Measurements from ENCODE around the gene ATG9A. TPM values are rescaled to one million over a fixed set of nuclear protein-coding genes. Genes with fewer than 3 reads are reported as not detected.
A peak's percentile ranks its signal among the peaks of the same experiment; 100 is the strongest.

The ATG9A gene
- total RNA-seq, 1 experiment from 2014 or later: 27.1 TPM

DNA sequence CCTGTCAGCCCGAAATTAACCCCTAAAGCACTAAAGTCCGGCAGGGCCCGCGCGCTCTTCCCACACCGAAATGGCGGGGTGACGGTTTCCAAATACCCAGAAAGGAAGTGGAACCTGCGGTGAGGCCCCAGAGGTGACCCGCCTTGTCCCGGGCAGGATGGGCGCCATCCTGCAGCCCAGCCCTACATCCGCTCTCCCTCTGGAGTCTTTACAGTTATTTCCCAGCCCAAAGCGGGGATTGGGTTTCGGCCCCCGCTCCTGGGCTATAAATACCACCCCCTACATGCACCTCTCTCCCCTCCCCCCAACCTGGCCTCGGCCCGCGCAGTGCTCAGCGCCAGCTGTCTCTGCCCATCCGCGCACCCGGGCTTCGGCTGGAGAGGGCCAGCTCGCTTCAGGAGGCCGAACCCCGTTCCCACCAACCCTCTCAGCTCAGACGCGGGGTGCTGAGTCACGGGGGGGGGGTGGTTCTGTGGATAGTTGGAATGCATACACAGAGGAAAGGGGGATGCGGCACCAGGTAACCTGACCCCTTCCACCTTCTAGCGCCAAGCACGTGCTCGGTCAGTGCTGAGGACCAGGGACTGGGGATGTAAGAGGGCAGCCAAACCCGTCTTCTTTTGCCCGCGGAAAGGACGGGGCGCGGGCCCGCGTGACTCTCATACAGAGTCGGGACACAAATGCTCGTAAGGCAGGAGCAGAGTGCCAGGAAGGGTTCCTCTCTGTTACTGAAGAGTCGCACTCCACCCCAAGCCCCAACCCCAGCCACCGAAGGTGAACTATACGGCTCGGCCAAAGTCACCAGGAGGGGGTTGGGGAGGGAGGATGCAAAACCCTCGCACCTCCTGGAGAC is 23.7 kb upstream of the ATG9A start, which contains the start of gene TUBA4B:
Gene TUBA4B (plus strand): TSS at position 344 of the 853 bp plus-strand sequence. CDS start 165 bp downstream, at position 509.
- DNase-seq (ENCODE audit: low read depth): peak; percentile 81

DNA sequence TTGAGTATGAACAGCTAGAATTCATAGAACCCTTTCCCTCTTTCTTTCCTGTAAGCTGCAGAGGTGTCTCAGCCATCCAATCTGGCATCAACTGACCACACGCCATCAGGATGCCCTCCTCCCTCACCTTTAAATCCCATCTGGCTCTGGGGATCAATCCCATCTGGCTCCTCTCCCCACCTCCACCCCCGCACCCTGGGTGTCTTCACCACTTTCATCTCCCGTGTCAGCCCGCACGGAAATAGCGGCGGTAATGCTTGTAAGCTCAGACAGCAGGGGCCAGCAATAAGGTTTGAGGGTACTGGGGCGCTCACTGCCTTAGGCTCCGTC is 23.1 kb upstream of the ATG9A start:
- DNase-seq (ENCODE audit: low read depth): no peak

DNA sequence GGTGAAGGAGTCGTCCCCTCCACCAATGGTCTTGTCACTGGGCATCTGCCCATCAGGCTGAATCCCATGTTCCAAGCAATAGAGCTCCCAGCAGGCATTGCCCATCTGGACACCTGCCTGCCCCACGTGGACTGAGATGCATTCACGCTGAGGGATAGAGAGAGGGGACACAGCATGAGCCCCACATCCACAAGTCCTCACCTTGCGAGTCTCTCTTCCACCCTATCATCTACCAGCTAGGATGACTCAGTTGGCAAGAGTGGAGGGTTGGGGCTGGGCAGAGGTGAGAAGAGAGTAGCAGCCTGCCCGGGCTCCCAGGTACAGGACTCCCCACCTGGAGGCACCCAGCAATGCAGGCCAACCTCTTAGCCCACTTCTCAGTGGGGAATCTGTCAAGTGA is 22.6 kb upstream of the ATG9A start:
- DNase-seq (ENCODE audit: low read depth): peak; percentile 28

- peak; percentile 35 for DNase-seq (ENCODE audit: low read depth)
Observed at GRCh38 chr2:219251656-219252055, 22.2 kb upstream of the ATG9A start.

DNA sequence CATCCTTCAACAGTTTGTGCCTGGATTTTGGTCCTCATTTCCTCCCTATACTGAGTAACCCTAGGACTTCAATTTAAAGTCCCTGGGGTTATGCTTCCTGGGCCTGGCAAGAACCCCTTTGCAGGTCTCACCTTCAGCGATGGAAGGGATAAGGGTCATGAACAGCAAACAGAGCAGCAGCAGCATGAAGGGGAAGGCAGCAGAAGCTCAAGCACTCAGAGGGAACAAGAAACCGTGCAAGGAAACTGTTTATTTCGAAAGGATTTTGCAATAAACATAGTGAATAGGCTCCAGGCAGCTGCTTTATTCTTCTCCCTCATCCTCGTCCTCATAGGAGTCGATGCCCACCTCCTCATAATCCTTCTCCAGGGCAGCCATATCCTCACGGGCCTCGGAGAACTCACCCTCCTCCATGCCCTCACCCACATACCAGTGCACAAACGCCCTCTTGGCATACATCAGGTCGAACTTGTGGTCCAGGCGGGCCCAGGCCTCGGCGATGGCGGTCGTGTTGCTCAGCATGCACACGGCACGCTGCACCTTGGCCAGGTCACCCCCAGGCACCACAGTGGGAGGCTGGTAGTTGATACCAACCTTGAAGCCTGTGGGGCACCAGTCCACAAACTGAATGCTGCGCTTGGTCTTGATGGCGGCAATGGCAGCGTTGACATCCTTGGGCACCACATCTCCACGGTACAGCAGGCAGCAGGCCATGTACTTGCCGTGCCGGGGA is 20.8 kb upstream of the ATG9A start:
- no peak for DNase-seq (ENCODE audit: low read depth)

DNA sequence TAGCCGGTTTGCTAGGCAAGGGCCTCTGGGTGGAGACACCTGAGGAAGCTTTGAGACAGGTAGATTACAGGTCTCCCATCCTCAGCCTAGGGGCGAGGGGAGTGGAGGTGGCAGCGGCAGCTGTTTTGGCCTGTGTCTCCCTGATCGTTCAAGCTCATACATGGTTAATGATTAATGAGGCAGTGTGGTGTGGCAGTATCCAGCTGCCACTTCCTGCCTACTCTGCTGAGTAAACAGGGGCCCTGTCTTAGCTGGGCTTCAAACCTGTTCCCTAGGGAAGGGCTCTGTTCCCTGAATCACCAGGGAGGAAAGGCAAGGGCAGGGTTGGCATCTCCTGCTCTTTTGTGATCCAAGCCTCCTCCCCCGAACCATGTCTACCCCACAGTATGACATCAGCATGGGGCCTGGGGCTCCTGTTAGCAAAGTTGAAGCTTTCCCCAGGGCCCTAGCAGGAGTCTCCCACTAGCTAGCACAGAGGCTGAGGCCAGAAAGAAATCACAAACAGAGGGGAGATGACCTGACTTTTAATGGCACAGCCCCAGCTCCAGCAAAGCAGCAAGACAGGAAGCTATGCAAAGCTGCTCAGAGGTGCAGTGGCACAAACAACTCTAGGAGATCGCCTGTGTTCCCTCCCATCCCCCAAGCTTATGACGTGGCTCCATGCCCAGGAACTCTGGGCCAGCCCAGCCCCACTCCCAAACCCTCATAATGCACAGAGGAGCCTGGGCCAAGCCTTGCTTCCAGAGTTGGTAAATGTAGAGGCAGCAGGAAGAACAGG is 20.0 kb upstream of the ATG9A start:
- peak; percentile 89 for DNase-seq (ENCODE audit: low read depth)

- DNase-seq (ENCODE audit: low read depth): no peak
Observed at GRCh38 chr2:219248845-219249202, 19.4 kb upstream of the ATG9A start.

DNA sequence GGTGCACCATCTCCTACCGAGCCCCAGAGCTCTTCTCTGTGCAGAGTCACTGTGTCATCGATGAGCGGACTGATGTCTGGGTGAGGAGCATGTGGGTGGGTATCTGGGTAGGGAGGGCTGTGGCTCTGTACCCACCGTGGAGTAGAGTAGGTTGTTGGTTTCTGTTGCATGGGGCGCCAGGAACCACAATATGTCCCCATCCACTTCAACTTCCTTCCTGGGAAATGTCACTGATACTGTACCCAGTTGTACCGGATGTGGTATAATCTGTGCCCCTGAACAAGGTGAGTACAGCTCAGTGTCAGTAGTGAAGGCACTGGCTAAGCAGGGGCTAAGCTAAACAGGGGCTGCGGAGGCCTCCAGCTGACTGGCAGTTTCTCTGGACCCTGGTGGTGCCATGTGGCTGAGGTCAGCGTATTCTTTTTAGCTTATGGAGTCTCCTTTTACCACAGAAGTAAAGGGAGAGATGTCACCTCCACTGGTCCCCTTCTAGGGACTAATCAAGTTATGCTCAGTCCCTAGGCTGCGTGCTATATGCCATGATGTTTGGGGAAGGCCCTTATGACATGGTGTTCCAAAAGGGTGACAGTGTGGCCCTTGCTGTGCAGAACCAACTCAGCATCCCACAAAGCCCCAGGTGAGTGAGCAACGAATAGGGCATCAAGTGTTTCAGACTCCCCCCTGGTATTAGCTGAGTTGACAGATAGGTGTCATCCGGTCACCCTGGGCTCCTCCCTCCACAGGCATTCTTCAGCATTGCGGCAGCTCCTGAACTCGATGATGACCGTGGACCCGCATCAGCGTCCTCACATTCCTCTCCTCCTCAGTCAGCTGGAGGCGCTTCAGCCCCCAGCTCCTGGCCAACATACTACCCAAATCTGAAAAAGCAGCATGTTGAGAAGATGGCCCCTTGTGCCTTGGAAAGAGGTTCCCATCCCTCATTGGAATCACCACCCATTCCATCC is 18.5 kb upstream of the ATG9A start:
- DNase-seq (ENCODE audit: low read depth): no peak

- DNase-seq (ENCODE audit: low read depth): no peak
Observed at GRCh38 chr2:219246559-219246958, 17.1 kb upstream of the ATG9A start.

- no peak for DNase-seq (ENCODE audit: low read depth)
Observed at GRCh38 chr2:219245899-219246230, 16.4 kb upstream of the ATG9A start.

GRCh38 chr2:219245148-219245898 is 15.9 kb upstream of the ATG9A start, which contains the start of the genes GLB1L and STK16:
Gene GLB1L, minus strand, starts transcription at chr2:219245444. Its CDS starts 1,871 bp downstream, at chr2:219243573.
Gene STK16, plus strand, starts transcription at chr2:219245479. Its CDS starts 521 bp downstream, at chr2:219246000.
- DNase-seq (ENCODE audit: low read depth): peak; percentile 95

GRCh38 chr2:219244789-219245147 is 15.3 kb upstream of the ATG9A start:
- no peak for DNase-seq (ENCODE audit: low read depth)

- DNase-seq (ENCODE audit: low read depth): no peak
Observed at GRCh38 chr2:219243291-219243761, 13.9 kb upstream of the ATG9A start.

GRCh38 chr2:219234331-219234730 is 4.9 kb upstream of the ATG9A start:
- DNase-seq (ENCODE audit: low read depth): no peak

DNA sequence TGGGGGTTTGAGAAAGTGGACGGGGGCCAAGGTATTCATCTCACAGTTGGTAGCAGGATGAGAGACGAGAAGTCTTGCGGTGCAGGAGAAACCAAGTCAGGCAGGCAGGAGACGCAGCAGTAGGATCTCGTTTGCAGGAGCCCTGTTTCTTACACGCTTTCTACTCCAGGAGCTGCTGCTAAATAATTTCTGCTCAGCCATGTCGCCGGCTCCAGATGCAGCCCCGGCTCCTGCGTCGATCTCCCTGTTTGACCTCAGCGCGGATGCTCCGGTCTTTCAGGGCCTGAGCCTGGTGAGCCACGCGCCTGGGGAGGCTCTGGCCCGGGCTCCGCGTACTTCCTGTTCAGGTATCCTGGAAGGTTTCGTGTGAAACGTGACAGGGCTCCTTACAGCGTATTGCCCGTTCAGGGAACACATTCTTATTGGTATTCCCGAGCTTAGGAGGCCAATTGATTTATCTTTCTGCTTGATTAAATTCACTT is 664 bp upstream of the ATG9A start:
- DNase-seq (ENCODE audit: low read depth): peak; percentile 46

GRCh38 chr2:219228911-219229304 is 528 bp downstream of the ATG9A start:
- DNase-seq (ENCODE audit: low read depth): no peak

GRCh38 chr2:219228041-219228910 is 1.2 kb downstream of the ATG9A start:
- DNase-seq (ENCODE audit: low read depth): no peak

GRCh38 chr2:219225350-219225749 is 4.1 kb downstream of the ATG9A start:
- no peak for DNase-seq (ENCODE audit: low read depth)
